Gastroesophageal sphincter (tissue), 4 donors: ENCODE results near the gene BTK. TPM values are rescaled to one million over a fixed set of nuclear protein-coding genes. Genes with fewer than 3 reads are reported as not detected.

ENCODE experiments used
- ATAC-seq: fragments of 150-250 bp; one replicate; pipeline ENCODE4 v1.9.1; 2016; ENCODE audit warnings: mild to moderate bottlenecking, moderate library complexity
- H3K27ac ChIP-seq, 4 donors: fragments of 200-600 bp; sonication (generic) in 3 of 4; 1 replicate in 3 of 4; 2 replicates in 1 of 4; pipeline ENCODE4 v1.5.1; 2016 to 2019
- H3K27me3 ChIP-seq: fragments of 200-600 bp; sonication (generic); one replicate; pipeline ENCODE4 v1.5.1; 2019
- H3K36me3 ChIP-seq, 2 donors: fragments of 200-600 bp; sonication (generic); one replicate each; pipeline ENCODE4 v1.5.1; 2019; ENCODE audit warnings: control low read depth in 1 of 2
- H3K4me1 ChIP-seq, 3 donors: fragments of 200-600 bp; sonication (generic); 1 replicate in 2 of 3; 2 replicates in 1 of 3; pipeline ENCODE4 v1.5.1; 2016 to 2019; ENCODE audit warnings: control low read depth in 2 of 3
- H3K4me3 ChIP-seq, 2 donors: fragments of 200-600 bp; sonication (generic); one replicate each; pipeline ENCODE4 v1.5.1; 2019; ENCODE audit warnings: mild to moderate bottlenecking in 1 of 2, moderate library complexity in 1 of 2
- H3K9me3 ChIP-seq, 3 donors: fragments of 200-600 bp; sonication (generic); one replicate each; pipeline ENCODE4 v1.5.1; 2017 to 2019; ENCODE audit warnings: control low read depth in 2 of 3
- EP300 ChIP-seq: sonication (generic); formaldehyde crosslinking; IDR thresholded peaks from one replicate; pipeline ENCODE4 v1.6.1; 2017; ENCODE audit warnings: antibody characterized with exemption, mild to moderate bottlenecking
- POLR2A ChIP-seq, 2 donors: fragments of 450-650 bp; IDR thresholded peaks; one replicate each; pipeline ENCODE4 v1.6.1; 2017; ENCODE audit warnings: antibody characterized with exemption in 2 of 2, mild to moderate bottlenecking in 2 of 2, moderate library complexity in 1 of 2
- POLR2AphosphoS5 ChIP-seq: sonication (generic); formaldehyde crosslinking; IDR thresholded peaks from one replicate; pipeline ENCODE4 v1.6.1; 2017; ENCODE audit warnings: antibody characterized with exemption
- WGBS, 2 donors: methylation state at CpG; one replicate each; pipeline ENCODE4 v1.1.5; 2018; ENCODE audit warnings: low coverage in 1 of 2; 5-methylcytosine and 5-hydroxymethylcytosine counted together
- total RNA-seq, 4 donors: library from RNA; depleted of rRNA; stranded (reverse); fragments of >200 nt; gene quantifications; one replicate each; pipeline ENCODE4 v1.1.0, GENCODE V29; 2016
- TF ChIP-seq, protein P1 (sequence below), 4 experiments: fragments of 200-600 bp in 2 of 4; fragments of 450-650 bp in 2 of 4; sonication (generic) in 1 of 4; IDR thresholded peaks; one replicate each; pipeline ENCODE4 v1.5.1; 2017 to 2019; ENCODE audit warnings: antibody characterized with exemption in 4 of 4, mild to moderate bottlenecking in 2 of 4, moderate library complexity in 2 of 4

BTK gene
- total RNA-seq, 4 donors from 2014 or later, result 2.2 to 14.8 (median 4.5) TPM

DNA sequence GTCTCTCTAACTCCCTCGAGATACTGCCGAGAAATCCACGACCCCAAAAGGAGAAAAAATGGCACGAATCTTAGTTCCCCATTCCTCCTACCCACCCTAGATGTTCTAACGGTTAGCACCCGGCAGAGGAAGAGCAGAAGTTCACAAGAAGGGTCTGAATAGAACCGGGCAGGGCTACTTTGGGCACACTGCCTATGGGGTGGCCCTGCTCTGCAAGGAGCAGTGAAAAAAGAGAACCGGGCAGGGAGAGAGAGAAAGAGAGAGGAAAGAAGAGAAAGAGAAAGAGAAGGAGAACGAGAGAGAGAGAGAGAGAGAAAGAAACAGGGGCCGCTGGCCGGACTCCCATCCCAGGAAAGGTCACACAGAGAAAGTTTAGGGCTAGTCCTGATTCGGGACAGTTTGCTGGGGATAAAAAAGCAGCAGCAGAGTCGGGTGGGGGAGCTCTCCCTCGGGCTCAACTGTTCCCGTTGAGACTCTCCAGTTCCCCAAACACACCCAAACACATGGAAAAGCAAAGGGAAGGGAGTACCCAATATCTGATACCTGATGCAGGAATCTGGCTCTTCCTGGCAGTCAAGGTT lies 21.3 kb upstream of the BTK start:
- H3K27ac ChIP-seq, result peak overlapping the region; percentile 90 to 99 (median 90)
- peak; percentile 4 for ATAC-seq
- H3K4me3 ChIP-seq, result peak overlapping the region; percentile 63 to 95
- no peaks in the 10 kb centered on the region for H3K27me3 ChIP-seq
- peaks cover 0 to 8% of the 10 kb centered on the region in 2 donors for H3K36me3 ChIP-seq
- no peaks in the 10 kb centered on the region for H3K9me3 ChIP-seq
- H3K4me1 ChIP-seq, result peaks cover 0 to 43% (median 0%) of the 10 kb centered on the region in 3 donors
- 0 to 20% methylated on average over 8 to 10 of the region's 15 CpGs for WGBS, 2 donors
- TF ChIP-seq, protein P1, sequence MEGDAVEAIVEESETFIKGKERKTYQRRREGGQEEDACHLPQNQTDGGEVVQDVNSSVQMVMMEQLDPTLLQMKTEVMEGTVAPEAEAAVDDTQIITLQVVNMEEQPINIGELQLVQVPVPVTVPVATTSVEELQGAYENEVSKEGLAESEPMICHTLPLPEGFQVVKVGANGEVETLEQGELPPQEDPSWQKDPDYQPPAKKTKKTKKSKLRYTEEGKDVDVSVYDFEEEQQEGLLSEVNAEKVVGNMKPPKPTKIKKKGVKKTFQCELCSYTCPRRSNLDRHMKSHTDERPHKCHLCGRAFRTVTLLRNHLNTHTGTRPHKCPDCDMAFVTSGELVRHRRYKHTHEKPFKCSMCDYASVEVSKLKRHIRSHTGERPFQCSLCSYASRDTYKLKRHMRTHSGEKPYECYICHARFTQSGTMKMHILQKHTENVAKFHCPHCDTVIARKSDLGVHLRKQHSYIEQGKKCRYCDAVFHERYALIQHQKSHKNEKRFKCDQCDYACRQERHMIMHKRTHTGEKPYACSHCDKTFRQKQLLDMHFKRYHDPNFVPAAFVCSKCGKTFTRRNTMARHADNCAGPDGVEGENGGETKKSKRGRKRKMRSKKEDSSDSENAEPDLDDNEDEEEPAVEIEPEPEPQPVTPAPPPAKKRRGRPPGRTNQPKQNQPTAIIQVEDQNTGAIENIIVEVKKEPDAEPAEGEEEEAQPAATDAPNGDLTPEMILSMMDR (IDR thresholded peaks at IDR 0.05), result no peak
- TF ChIP-seq POLR2A (IDR thresholded peaks at IDR 0.05), result no peak
- TF ChIP-seq EP300, result no peak
- TF ChIP-seq POLR2AphosphoS5, result no peak

DNA sequence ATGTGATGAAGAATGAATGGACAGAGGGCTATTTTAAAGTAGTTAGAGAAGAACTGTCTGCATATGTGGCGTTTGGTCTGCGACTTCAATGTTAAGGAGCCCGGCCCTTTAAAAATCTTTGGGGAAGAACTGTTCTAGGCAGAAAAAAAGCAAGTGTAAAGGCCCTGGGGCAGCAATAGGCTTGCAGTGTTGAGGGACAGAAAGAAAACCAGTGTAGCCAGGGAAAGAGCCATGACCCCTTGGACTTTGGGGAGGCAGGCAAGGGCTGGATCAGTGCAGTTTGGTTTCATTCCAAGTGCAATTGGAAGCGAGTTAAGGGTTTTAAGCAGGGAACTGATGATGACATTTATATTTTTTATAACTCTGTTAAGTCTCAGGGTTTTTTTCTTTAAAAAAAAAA lies 13.8 kb upstream of the BTK start:
- H3K27ac ChIP-seq, result no peak overlapping the region
- WGBS, 2 donors, result 80 to 86% methylated on average over 1 to 2 of the region's 4 CpGs
- H3K36me3 ChIP-seq, result peaks cover 0 to 31% of the 10 kb centered on the region in 2 donors
- ATAC-seq, result no peak
- H3K27me3 ChIP-seq, result no peaks in the 10 kb centered on the region
- no peaks in the 10 kb centered on the region for H3K9me3 ChIP-seq
- TF ChIP-seq POLR2AphosphoS5 (no peak), EP300 (no peak), POLR2A (IDR thresholded peaks at IDR 0.05) (no peak)
- TF ChIP-seq, protein P1 (IDR thresholded peaks at IDR 0.05), result no peak
- H3K4me3 ChIP-seq, result no peak overlapping the region
- H3K4me1 ChIP-seq, result no peaks in the 10 kb centered on the region

DNA sequence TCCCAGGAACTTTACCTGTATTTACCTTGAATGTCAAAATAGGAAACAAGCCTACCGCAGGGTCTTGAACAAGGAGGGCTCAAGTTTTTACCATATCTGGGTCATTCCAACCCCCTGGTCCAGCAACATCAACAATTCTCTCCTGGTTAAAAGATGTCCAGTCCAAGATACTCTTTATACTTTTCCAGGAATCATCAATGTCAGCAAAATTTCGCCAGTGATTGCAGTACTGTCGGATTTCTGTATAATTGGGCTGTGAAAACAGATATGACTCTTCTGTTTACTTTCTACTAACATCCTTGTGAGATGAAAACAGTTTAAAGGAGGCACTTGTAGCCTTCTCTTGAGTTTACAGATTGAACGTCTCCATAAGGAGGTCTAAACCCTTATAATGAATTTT lies 12.7 kb upstream of the BTK start:
- H3K4me3 ChIP-seq, result no peak overlapping the region
- H3K36me3 ChIP-seq, result peaks cover 0 to 31% of the 10 kb centered on the region in 2 donors
- H3K4me1 ChIP-seq, result no peaks in the 10 kb centered on the region
- WGBS, 2 donors, result 80 to 83% methylated on average over 2 to 3 of the region's 4 CpGs
- H3K9me3 ChIP-seq, result no peaks in the 10 kb centered on the region
- H3K27me3 ChIP-seq, result no peaks in the 10 kb centered on the region
- TF ChIP-seq, protein P1 (IDR thresholded peaks at IDR 0.05), result no peak
- TF ChIP-seq POLR2A (IDR thresholded peaks at IDR 0.05) (no peak), POLR2AphosphoS5 (no peak), EP300 (no peak)
- ATAC-seq, result no peak
- no peak overlapping the region for H3K27ac ChIP-seq

DNA sequence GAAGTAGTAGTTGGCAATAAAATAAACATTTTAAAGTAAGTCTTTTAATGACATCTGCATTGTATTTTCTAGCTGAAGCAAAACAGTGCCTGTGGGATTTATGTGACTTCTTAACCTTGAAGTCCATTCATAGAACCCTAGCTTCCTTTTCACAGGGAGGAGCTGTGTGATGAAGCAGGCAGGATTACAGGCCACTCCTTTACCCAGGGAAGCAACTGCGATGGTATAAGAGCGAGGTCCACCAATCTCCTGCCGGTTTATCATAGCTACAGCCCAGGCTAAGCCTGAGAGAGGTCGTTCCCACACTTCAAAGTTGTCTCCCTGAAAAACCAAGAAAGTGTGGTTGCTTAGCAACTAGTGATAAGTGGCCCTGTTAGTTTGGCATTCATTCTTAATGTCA lies 11.8 kb upstream of the BTK start:
- TF ChIP-seq POLR2A (IDR thresholded peaks at IDR 0.05), result no peak
- no peak for TF ChIP-seq EP300
- TF ChIP-seq, protein P1 (IDR thresholded peaks at IDR 0.05), result no peak
- TF ChIP-seq POLR2AphosphoS5, result no peak
- ATAC-seq, result no peak
- H3K36me3 ChIP-seq, result peaks cover 0 to 32% of the 10 kb centered on the region in 2 donors
- H3K9me3 ChIP-seq, result no peaks in the 10 kb centered on the region
- H3K27me3 ChIP-seq, result no peaks in the 10 kb centered on the region
- H3K27ac ChIP-seq, result no peak overlapping the region
- H3K4me3 ChIP-seq, result no peak overlapping the region
- WGBS, 2 donors, result 59% methylated on average over 2 of the region's 4 CpGs; no CpG with 5 or more reads in 1 of the 2 donors
- no peaks in the 10 kb centered on the region for H3K4me1 ChIP-seq

DNA sequence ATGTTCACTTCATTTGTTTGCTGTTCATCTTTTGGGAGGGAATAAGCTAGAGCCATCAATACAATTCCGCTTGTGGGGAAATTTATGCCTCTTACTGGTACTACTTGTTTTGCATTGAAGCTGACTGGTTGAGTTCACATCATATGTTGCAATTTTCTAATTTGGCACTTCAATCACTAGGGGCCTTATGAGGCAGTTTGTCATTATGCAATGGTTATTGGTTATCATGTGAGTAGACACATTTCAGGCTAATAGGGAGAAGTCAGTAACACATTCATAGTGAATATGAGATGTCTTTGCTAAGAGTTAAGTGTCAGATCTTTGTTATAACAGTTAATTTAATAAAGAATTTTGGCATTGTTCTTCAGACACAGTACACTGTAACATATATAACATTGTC lies 9.8 kb upstream of the BTK start:
- no peak overlapping the region for H3K4me3 ChIP-seq
- no peak overlapping the region for H3K27ac ChIP-seq
- H3K27me3 ChIP-seq, result no peaks in the 10 kb centered on the region
- H3K36me3 ChIP-seq, result peaks cover 0 to 19% of the 10 kb centered on the region in 2 donors
- H3K4me1 ChIP-seq, result peaks cover 0 to 3% (median 0%) of the 10 kb centered on the region in 3 donors
- no peaks in the 10 kb centered on the region for H3K9me3 ChIP-seq
- WGBS, 2 donors, result 88 to 100% methylated on average over 1 of the region's 1 CpG
- TF ChIP-seq POLR2A (IDR thresholded peaks at IDR 0.05), result no peak
- no peak for TF ChIP-seq POLR2AphosphoS5
- TF ChIP-seq EP300, result no peak
- TF ChIP-seq, protein P1 (IDR thresholded peaks at IDR 0.05), result no peak
- peak; percentile 48 for ATAC-seq
